ENCODE measurements around the gene STARD13.

DNA sequence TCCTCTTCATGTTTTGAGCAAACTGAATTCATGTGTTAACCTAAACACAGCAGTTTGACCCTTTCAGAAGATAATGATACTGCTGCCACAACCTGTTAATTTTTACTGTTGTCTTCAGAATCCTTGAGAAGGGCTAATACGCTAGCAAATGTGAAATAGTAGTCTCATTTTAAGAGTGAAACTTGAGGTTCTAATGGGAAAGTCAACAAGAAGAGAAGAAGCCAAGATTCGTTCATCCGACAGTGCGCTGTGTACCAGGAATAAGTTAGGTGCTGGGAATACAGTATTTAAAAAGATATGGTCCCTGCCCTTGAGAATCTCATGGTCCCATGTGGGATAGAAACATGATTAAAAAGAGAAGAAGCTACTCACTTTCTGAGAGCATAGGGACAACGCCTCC, 134.9 kb downstream of the STARD13 start:
- no peak for TF ChIP-seq EZH2phosphoT487 (IDR thresholded peaks at IDR 0.05; ENCODE audit: borderline replicate concordance, low read depth, low read length)
- TF ChIP-seq, protein P1, sequence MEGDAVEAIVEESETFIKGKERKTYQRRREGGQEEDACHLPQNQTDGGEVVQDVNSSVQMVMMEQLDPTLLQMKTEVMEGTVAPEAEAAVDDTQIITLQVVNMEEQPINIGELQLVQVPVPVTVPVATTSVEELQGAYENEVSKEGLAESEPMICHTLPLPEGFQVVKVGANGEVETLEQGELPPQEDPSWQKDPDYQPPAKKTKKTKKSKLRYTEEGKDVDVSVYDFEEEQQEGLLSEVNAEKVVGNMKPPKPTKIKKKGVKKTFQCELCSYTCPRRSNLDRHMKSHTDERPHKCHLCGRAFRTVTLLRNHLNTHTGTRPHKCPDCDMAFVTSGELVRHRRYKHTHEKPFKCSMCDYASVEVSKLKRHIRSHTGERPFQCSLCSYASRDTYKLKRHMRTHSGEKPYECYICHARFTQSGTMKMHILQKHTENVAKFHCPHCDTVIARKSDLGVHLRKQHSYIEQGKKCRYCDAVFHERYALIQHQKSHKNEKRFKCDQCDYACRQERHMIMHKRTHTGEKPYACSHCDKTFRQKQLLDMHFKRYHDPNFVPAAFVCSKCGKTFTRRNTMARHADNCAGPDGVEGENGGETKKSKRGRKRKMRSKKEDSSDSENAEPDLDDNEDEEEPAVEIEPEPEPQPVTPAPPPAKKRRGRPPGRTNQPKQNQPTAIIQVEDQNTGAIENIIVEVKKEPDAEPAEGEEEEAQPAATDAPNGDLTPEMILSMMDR (conservative IDR thresholded peaks at IDR 0.05; ENCODE audit: low read length): no peak

Data from OCI-LY7 (cell line).